ENCODE data around the gene GXYLT2. TPM values are rescaled to one million over a fixed set of nuclear protein-coding genes. Genes with fewer than 3 reads are reported as not detected.

GXYLT2 gene
- total and polyA plus RNA-seq, 2 of the 13 experiments (the other 11 are each of a cell fraction or from before 2014, with no cell fraction given) = 4.3 to 6.9 TPM

GRCh38 chr3:72990701-72991395, 103.0 kb downstream of the GXYLT2 start:
- peak; percentile 8 for FAIRE-seq
- ChIA-PET POLR2A (no interaction called here), CTCF (ENCODE audit: low intra/inter-chr PET ratio, low total read pairs) (no interaction called here)
- no peaks in the 10 kb centered on the region for H3K27me3 ChIP-seq (ENCODE audit: control insufficient read depth in 1 of 2, insufficient read depth in 2 of 2, low read length in 2 of 2)
- H3K9ac ChIP-seq (ENCODE audit: insufficient read depth, low read depth, low read length) = no peak overlapping the region
- no peak overlapping the region for H2AFZ ChIP-seq (ENCODE audit: low read length)
- H3K9me3 ChIP-seq (ENCODE audit: low read length) = peaks cover 1% of the 10 kb centered on the region
- no peaks in the 10 kb centered on the region for H3K79me2 ChIP-seq (ENCODE audit: insufficient read depth, low read length)
- intact Hi-C loops (cut with micrococcal nuclease; ENCODE audit: unreplicated experiment) (no loop called here), in situ Hi-C loops (cut with HindIII; ENCODE audit: extremely low pct_ligation_motif_present, low pct_unique_long_range_greater_than_20kb) (no loop called here)
- BruUV-seq (replicated peaks) = no TSS peak
- DNase-seq (ENCODE audit: low spot score) = no peak
- peaks cover 7% of the 10 kb centered on the region for H3K4me1 ChIP-seq (ENCODE audit: insufficient read depth, low read length)
- no peaks in the 10 kb centered on the region for H3K36me3 ChIP-seq (replicated peaks in 1 of 2; ENCODE audit: control insufficient read depth in 1 of 2, insufficient read depth in 2 of 2, low read length in 2 of 2)
- no peak overlapping the region for H3K4me3 ChIP-seq (replicated peaks in 1 of 3; ENCODE audit: insufficient read depth in 1 of 3, low read depth in 2 of 3, low read length in 3 of 3)
- no peak overlapping the region for H3K4me2 ChIP-seq (ENCODE audit: low read depth, low read length)
- 80% methylated on average over 5 of the region's 5 CpGs for WGBS (ENCODE audit: low lambda C conversion rate)
- no peak overlapping the region for H3K27ac ChIP-seq (ENCODE audit: extremely low read length, insufficient read depth, low read length)
- no peaks in the 10 kb centered on the region for H4K20me1 ChIP-seq (ENCODE audit: insufficient read depth, low read length)
- no peak for ATAC-seq
- TF ChIP-seq ZNF441 (CRISPR knock-in tag; IDR thresholded peaks at IDR 0.05; ENCODE audit: borderline replicate concordance) (no peak), CEBPB (IDR thresholded peaks at IDR 0.05; ENCODE audit: borderline replicate concordance, low read depth, low read length) (peak; percentile 75; the same call in 1 of the 2 replicates), CEBPG (CRISPR knock-in tag; IDR thresholded peaks at IDR 0.05) (peak; percentile 54), RERE (CRISPR knock-in tag; IDR thresholded peaks at IDR 0.05; ENCODE audit: low read depth) (no peak)

Measured in HepG2 (cell line).